ENCODE results near the gene MAP1S. TPM values are rescaled to one million over a fixed set of nuclear protein-coding genes. Genes with fewer than 3 reads are reported as not detected.
A peak's percentile ranks its signal among the peaks of the same experiment; 100 is the strongest.

The MAP1S gene
- total and polyA plus RNA-seq, 2 of the 13 experiments (the other 11 are each of a cell fraction or from before 2014, with no cell fraction given), result 3.8 to 7.3 TPM

GRCh38 chr19:17687857-17688784 lies 31.2 kb upstream of the MAP1S start, which contains the start of gene UNC13A:
Gene UNC13A, minus strand, starts transcription at chr19:17688354. Its CDS starts 155 bp downstream, at chr19:17688199.
- CTCF ChIA-PET (ENCODE audit: low intra/inter-chr PET ratio, low total read pairs), result no interaction called here
- Histone ChIP-seq H3K27me3 (ENCODE audit: control insufficient read depth in 1 of 2, insufficient read depth in 2 of 2, low read length in 2 of 2) (peaks cover 0 to 18% of the 10 kb centered on the region in 2 experiments; a peak in 4 of 5 replicates), H3K4me2 (ENCODE audit: low read depth, low read length) (peak within 1 kb of the TSS; percentile 18; the same call in 1 of the 2 replicates), H4K20me1 (ENCODE audit: insufficient read depth, low read length) (peaks cover 4% of the 10 kb centered on the region; the same call in 1 of the 2 replicates), H3K9ac (ENCODE audit: insufficient read depth, low read depth, low read length) (no peak within 1 kb of the TSS), H3K4me1 (ENCODE audit: insufficient read depth, low read length) (no peaks in the 10 kb centered on the region), H3K27ac (ENCODE audit: extremely low read length, insufficient read depth, low read length) (no peak within 1 kb of the TSS), H3K79me2 (ENCODE audit: insufficient read depth, low read length) (no peaks in the 10 kb centered on the region), H3K9me3 (ENCODE audit: low read length) (no peaks in the 10 kb centered on the region), H2AFZ (ENCODE audit: low read length) (no peak within 1 kb of the TSS), H3K36me3 (replicated peaks in 1 of 2; ENCODE audit: control insufficient read depth in 1 of 2, insufficient read depth in 2 of 2, low read length in 2 of 2) (no peaks in the 10 kb centered on the region), H3K4me3 (replicated peaks in 1 of 3; ENCODE audit: insufficient read depth in 1 of 3, low read depth in 2 of 3, low read length in 3 of 3) (no peak within 1 kb of the TSS; a peak in 1 of 6 replicates)
- no TSS peak for BruUV-seq (replicated peaks)
- intact Hi-C loops (cut with micrococcal nuclease; ENCODE audit: unreplicated experiment), result no loop called here
- POLR2A ChIA-PET, result no interaction called here
- FAIRE-seq (no peak), ATAC-seq (peak; percentile 86), DNase-seq (ENCODE audit: low spot score) (no peak)
- in situ Hi-C loops (cut with HindIII; ENCODE audit: extremely low pct_ligation_motif_present, low pct_unique_long_range_greater_than_20kb), result no loop called here
- 9% methylated on average over 8 of the region's 77 CpGs for WGBS (ENCODE audit: low lambda C conversion rate)
- TF ChIP-seq ETS1 (CRISPR knock-in tag; IDR thresholded peaks at IDR 0.05) (0 out of 2 replicates have a peak, but pooled peaks have one; percentile 29), ARID5B (CRISPR knock-in tag; IDR thresholded peaks at IDR 0.05) (peak; percentile 28; the same call in 1 of the 2 replicates), SRSF9 (IDR thresholded peaks at IDR 0.05; ENCODE audit: borderline replicate concordance, insufficient read depth, low read depth, low read length, poor library complexity, severe bottlenecking) (no peak), ZNF704 (CRISPR knock-in tag; IDR thresholded peaks at IDR 0.05; ENCODE audit: borderline replicate concordance) (no peak), HNF1B (CRISPR knock-in tag; IDR thresholded peaks at IDR 0.05) (no peak), SP140L (CRISPR knock-in tag; IDR thresholded peaks at IDR 0.05; ENCODE audit: borderline replicate concordance) (no peak), KLF16 (CRISPR knock-in tag; IDR thresholded peaks at IDR 0.05) (0 out of 4 replicates have a peak, but pooled peaks of 1 of the 2 experiments have one; percentile 44), ZEB1 (IDR thresholded peaks at IDR 0.05; ENCODE audit: insufficient replicate concordance, low read depth) (no peak)
- TF ChIP-seq, protein P1, sequence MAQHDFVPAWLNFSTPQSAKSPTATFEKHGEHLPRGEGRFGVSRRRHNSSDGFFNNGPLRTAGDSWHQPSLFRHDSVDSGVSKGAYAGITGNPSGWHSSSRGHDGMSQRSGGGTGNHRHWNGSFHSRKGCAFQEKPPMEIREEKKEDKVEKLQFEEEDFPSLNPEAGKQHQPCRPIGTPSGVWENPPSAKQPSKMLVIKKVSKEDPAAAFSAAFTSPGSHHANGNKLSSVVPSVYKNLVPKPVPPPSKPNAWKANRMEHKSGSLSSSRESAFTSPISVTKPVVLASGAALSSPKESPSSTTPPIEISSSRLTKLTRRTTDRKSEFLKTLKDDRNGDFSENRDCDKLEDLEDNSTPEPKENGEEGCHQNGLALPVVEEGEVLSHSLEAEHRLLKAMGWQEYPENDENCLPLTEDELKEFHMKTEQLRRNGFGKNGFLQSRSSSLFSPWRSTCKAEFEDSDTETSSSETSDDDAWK (CRISPR knock-in tag; IDR thresholded peaks at IDR 0.05), result no peak
- TF ChIP-seq, protein P2, sequence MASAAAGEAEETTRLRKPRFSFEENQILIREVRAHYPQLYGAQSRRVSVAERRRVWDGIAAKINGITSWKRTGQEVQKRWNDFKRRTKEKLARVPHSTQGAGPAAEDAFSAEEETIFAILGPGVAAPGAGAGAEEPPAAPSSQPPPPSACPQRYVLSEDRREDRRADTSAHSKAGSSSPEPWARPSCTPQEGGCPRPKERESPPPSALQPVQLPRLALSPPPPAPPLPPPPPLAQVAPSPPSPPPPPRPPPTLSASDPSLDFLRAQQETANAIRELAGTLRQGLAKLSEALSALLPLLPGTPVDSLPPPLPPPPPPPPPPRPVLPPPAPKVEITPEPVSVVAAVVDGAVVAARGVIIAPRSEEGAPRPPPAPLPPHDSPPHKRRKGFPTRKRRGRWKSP (CRISPR knock-in tag; IDR thresholded peaks at IDR 0.05), result no peak
